BE2C (cell line): ENCODE measurements around the gene KCTD14.

ENCODE experiments used
- DNase-seq: peaks from one replicate; pipeline ENCODE4 v3.0.0-alpha.2; 2020
- H3K27me3 ChIP-seq: fragments of 250-450 bp; sonication (Bioruptor Pico); 2 replicates; pipeline ENCODE4 v1.5.1; 2020; ENCODE audit warnings: mild to moderate bottlenecking
- H3K36me3 ChIP-seq: fragments of 250-450 bp; sonication (Bioruptor Pico); 2 replicates; pipeline ENCODE4 v1.5.1; 2020; ENCODE audit warnings: mild to moderate bottlenecking
- H3K4me1 ChIP-seq: fragments of 250-450 bp; sonication (Bioruptor Pico); 2 replicates; pipeline ENCODE4 v1.5.1; 2020
- H3K4me3 ChIP-seq: 2 replicates; pipeline ENCODE4 v1.5.1; 2011; ENCODE audit warnings: low read depth, low read length
- H3K9me3 ChIP-seq: fragments of 250-450 bp; sonication (Bioruptor Pico); 2 replicates; pipeline ENCODE4 v1.5.1; 2020
- CTCF ChIP-seq: IDR thresholded peaks from 2 replicates; pipeline ENCODE4 v1.5.1; 2012; ENCODE audit warnings: mild to moderate bottlenecking, low read depth, low read length

The KCTD14 gene

GRCh38 chr11:78037825-78038620, 14.9 kb upstream of the KCTD14 start:
- no peaks in the 10 kb centered on the region for H3K36me3 ChIP-seq
- H3K4me3 ChIP-seq: no peak overlapping the region
- H3K9me3 ChIP-seq: peaks cover 4% of the 10 kb centered on the region
- DNase-seq: no peak
- peaks cover 32% of the 10 kb centered on the region for H3K4me1 ChIP-seq
- H3K27me3 ChIP-seq: no peaks in the 10 kb centered on the region
- TF ChIP-seq CTCF: no peak

- no peak overlapping the region for H3K4me3 ChIP-seq
- H3K4me1 ChIP-seq: peaks cover 36% of the 10 kb centered on the region
- H3K36me3 ChIP-seq: no peaks in the 10 kb centered on the region
- H3K27me3 ChIP-seq: no peaks in the 10 kb centered on the region
- H3K9me3 ChIP-seq: peaks cover 4% of the 10 kb centered on the region
- DNase-seq: peak; percentile 55
- no peak for TF ChIP-seq CTCF
These were observed 14.0 kb upstream of the KCTD14 start for GRCh38 chr11:78037056-78037455.

DNA sequence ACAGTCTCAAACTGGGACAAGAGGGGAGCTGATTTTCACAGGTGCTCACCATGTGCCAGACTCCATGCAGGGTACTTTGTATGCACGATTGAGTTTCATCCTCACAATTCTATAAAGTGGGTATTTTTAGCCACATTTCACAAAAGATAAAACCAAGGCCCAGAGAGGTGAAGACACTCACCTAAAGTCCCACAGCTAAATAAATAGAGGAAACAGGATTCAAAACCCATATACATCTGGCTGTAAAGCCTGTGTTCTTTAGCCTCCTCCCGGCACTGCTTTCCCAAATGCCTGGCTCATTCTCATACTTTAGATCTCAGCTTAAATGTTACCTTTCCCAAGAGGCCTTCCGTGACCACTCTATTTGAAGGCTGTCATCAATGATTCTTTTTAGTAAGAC, 13.2 kb upstream of the KCTD14 start:
- H3K36me3 ChIP-seq: no peaks in the 10 kb centered on the region
- no peak for DNase-seq
- peaks cover 4% of the 10 kb centered on the region for H3K9me3 ChIP-seq
- H3K4me1 ChIP-seq: peaks cover 40% of the 10 kb centered on the region
- H3K27me3 ChIP-seq: no peaks in the 10 kb centered on the region
- H3K4me3 ChIP-seq: no peak overlapping the region
- TF ChIP-seq CTCF: no peak

DNA sequence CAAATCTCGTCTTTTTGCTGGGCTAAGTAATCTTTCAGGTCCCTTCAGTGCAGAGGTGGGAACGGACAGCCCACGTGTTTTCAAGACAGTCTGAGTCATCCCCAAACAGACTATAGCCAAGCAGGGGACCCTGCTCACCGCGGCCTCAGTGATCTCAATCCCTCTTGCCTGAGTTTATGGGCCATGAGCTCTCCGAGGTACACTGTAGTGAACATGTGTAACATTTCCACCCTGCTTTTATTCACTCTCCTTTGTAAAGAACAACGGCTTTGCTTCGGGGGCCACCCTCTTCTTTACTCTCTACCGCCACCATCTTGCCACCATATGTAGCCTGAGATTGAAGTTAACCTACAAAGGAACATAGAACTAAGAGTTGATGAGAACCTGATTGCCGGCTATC, 11.5 kb upstream of the KCTD14 start:
- TF ChIP-seq CTCF: peak; percentile 19; the same call in 1 of the 2 replicates
- H3K4me3 ChIP-seq: no peak overlapping the region
- no peaks in the 10 kb centered on the region for H3K9me3 ChIP-seq
- H3K27me3 ChIP-seq: no peaks in the 10 kb centered on the region
- H3K36me3 ChIP-seq: no peaks in the 10 kb centered on the region
- DNase-seq: no peak
- peaks cover 34% of the 10 kb centered on the region for H3K4me1 ChIP-seq

DNA sequence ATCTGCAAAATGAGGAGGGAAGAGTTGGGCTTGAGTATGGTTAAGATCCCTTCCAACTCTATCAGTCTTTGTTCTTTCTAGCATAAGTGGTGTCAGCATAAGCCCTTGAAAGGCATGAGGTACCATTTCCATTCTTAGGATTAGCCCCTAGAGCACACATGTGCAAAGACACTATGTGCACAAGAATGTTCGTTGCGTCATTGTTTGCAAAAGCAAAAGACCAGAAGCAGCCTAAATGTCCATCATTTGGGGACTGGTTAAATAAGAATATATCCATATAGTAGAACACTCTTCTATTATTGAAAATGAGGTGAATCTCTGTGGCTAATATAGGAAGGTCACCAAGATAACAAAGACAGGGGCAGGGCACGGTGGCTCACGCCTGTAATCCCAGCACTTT, 10.0 kb upstream of the KCTD14 start:
- Histone ChIP-seq H3K36me3 (no peaks in the 10 kb centered on the region), H3K9me3 (no peaks in the 10 kb centered on the region), H3K4me3 (no peak overlapping the region), H3K4me1 (peaks cover 30% of the 10 kb centered on the region), H3K27me3 (no peaks in the 10 kb centered on the region)
- DNase-seq: no peak
- TF ChIP-seq CTCF: no peak

DNA sequence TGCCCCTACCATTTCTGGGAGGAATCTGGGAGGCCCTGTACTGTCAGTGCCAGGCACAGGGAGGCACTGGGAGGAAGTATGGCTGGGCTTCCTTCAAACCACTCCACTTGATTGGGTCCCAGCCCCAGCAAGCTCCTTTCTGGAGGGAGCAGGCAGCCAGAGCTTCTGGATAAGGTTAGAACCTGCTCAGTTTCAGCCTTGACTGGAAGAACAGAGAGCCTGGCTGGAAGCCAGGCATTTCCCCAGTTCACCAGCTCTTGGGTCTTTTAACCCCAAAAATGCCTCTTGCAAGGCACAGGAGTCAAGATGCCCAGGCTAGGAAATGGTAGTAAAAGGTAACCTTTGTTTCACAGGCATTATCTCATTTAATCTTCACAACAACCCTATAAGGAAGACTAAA, 9.0 kb upstream of the KCTD14 start:
- TF ChIP-seq CTCF: no peak
- Histone ChIP-seq H3K4me1 (peaks cover 25% of the 10 kb centered on the region), H3K4me3 (no peak overlapping the region), H3K9me3 (no peaks in the 10 kb centered on the region), H3K27me3 (no peaks in the 10 kb centered on the region), H3K36me3 (no peaks in the 10 kb centered on the region)
- peak; percentile 76 for DNase-seq
